Measurements from ENCODE around the gene EXOC6B. TPM values are rescaled to one million over a fixed set of nuclear protein-coding genes. Genes with fewer than 3 reads are reported as not detected.

Gene EXOC6B
- total and polyA plus RNA-seq, 10 of the 15 experiments (the other 5 are each of a cell fraction or from before 2014, with no cell fraction given) = 0.23 to 2.2 (median 1.2) TPM

DNA sequence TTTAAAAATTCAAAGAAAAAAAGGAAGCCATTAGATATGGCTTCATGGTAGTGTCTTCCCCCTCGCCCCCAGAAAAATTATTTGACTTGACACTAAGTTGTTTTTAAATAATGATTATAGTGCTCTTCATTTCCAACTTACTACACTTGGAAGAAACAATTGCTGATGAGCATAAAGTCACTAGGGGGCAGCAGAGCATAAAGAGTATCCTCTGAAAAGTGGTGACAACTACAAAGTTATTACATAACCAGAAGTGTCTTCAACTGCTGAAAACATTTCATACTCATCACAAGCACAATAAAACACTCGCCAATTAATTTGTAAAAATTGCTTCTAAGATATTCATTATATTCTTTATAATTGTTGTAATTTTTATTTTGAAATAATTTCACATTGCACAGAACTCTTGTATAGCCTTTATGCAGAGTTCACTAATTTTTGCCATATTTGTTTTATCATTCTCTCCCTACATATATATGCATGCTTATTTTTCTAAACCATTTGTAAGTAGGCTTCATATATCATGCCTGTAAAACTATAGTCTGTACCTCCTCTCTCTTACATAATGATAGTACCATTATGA lies 54.9 kb downstream of the EXOC6B start:
- Histone ChIP-seq H3K4me1 (ENCODE audit: control insufficient read depth, insufficient read depth, low read length) (no peaks in the 10 kb centered on the region), H3K9me3 (replicated peaks; ENCODE audit: control insufficient read depth, insufficient read depth, low read length) (no peaks in the 10 kb centered on the region), H3K79me2 (ENCODE audit: control insufficient read depth, insufficient read depth, low read length) (no peaks in the 10 kb centered on the region), H3K36me3 (ENCODE audit: control insufficient read depth in 2 of 2, insufficient read depth in 2 of 2, low read length in 1 of 2) (no peaks in the 10 kb centered on the region), H3K4me2 (ENCODE audit: control insufficient read depth, insufficient read depth) (no peak overlapping the region), H3K27me3 (replicated peaks in 1 of 2; ENCODE audit: control insufficient read depth in 2 of 2, insufficient read depth in 2 of 2, low read length in 1 of 2) (no peaks in the 10 kb centered on the region), H3K27ac (ENCODE audit: control insufficient read depth, insufficient read depth) (no peak overlapping the region), H2AFZ (ENCODE audit: control insufficient read depth, low read depth, low read length) (no peak overlapping the region), H4K20me1 (ENCODE audit: control insufficient read depth, insufficient read depth) (no peaks in the 10 kb centered on the region), H3K4me3 (no peak overlapping the region), H3K9ac (ENCODE audit: control insufficient read depth, insufficient read depth, low read length) (no peak overlapping the region)
- TF ChIP-seq NFXL1 (IDR thresholded peaks at IDR 0.05; ENCODE audit: borderline replicate concordance) (no peak), SPI1 (IDR thresholded peaks at IDR 0.05; ENCODE audit: borderline replicate concordance, insufficient read depth, low read depth, low read length) (no peak), SMC3 (IDR thresholded peaks at IDR 0.05; ENCODE audit: borderline replicate concordance, low read length) (peak; percentile 82), ASH2L (IDR thresholded peaks at IDR 0.05; ENCODE audit: borderline replicate concordance, low read depth) (no peak), ATF3 (IDR thresholded peaks at IDR 0.05; ENCODE audit: borderline replicate concordance, extremely low read depth, low read depth, low read length) (no peak), CTCF (IDR thresholded peaks at IDR 0.05 in 2 of 3, conservative IDR thresholded peaks at IDR 0.05 in 1 of 3; ENCODE audit: control insufficient read depth in 2 of 3, extremely low read depth in 1 of 3, insufficient read depth in 1 of 3, low read depth in 3 of 3, low read length in 3 of 3) (peak; percentile 62 to 87 (median 66)), IKZF1 (conservative IDR thresholded peaks at IDR 0.05) (no peak), RCOR1 (conservative IDR thresholded peaks at IDR 0.05; ENCODE audit: low read depth, low read length) (no peak), BCL11A (IDR thresholded peaks at IDR 0.05; ENCODE audit: low read depth, low read length) (no peak), JUND (IDR thresholded peaks at IDR 0.05; ENCODE audit: low read depth, low read length) (no peak), MEF2A (IDR thresholded peaks at IDR 0.05; ENCODE audit: insufficient read depth, low read depth, low read length) (no peak), RAD21 (IDR thresholded peaks at IDR 0.05; ENCODE audit: insufficient read depth, low read depth, low read length) (peak; percentile 95)
- TF ChIP-seq, protein P1, sequence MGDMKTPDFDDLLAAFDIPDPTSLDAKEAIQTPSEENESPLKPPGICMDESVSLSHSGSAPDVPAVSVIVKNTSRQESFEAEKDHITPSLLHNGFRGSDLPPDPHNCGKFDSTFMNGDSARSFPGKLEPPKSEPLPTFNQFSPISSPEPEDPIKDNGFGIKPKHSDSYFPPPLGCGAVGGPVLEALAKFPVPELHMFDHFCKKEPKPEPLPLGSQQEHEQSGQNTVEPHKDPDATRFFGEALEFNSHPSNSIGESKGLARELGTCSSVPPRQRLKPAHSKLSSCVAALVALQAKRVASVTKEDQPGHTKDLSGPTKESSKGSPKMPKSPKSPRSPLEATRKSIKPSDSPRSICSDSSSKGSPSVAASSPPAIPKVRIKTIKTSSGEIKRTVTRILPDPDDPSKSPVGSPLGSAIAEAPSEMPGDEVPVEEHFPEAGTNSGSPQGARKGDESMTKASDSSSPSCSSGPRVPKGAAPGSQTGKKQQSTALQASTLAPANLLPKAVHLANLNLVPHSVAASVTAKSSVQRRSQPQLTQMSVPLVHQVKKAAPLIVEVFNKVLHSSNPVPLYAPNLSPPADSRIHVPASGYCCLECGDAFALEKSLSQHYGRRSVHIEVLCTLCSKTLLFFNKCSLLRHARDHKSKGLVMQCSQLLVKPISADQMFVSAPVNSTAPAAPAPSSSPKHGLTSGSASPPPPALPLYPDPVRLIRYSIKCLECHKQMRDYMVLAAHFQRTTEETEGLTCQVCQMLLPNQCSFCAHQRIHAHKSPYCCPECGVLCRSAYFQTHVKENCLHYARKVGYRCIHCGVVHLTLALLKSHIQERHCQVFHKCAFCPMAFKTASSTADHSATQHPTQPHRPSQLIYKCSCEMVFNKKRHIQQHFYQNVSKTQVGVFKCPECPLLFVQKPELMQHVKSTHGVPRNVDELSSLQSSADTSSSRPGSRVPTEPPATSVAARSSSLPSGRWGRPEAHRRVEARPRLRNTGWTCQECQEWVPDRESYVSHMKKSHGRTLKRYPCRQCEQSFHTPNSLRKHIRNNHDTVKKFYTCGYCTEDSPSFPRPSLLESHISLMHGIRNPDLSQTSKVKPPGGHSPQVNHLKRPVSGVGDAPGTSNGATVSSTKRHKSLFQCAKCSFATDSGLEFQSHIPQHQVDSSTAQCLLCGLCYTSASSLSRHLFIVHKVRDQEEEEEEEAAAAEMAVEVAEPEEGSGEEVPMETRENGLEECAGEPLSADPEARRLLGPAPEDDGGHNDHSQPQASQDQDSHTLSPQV (IDR thresholded peaks at IDR 0.05) = no peak
- ChIA-PET SMC1A (ENCODE audit: uncharacterized antibody, unreplicated experiment) (interaction anchor here (1.0 to 2.2 kb wide), 4 partner anchors 85 to 92 kb away, joined by 4 to 8 read pairs (median 6); no protein-coding TSS in a partner anchor), RAD21 (ENCODE audit: unreplicated experiment) (interaction anchor here (1.4 kb wide), 1 partner anchor 93 kb away, joined by 3 read pairs; no protein-coding TSS in a partner anchor), POLR2A (no interaction called here), CTCF (interaction anchor here (0.6 to 2.5 kb wide), 9 partner anchors 10 to 202 kb away, joined by 3 to 52 read pairs (median 5); partner anchors contain the start of gene SPR)
- peak; percentile 56 for FAIRE-seq
- in situ Hi-C loops (cut with MboI) (loop anchor here (5.0 kb wide), 1 partner anchor 86 kb away; no protein-coding TSS in a partner anchor), intact Hi-C loops (cut with micrococcal nuclease; ENCODE audit: unreplicated experiment) (loop anchor here (1.0 kb wide), 2 partner anchors 88 to 117 kb away; no protein-coding TSS in a partner anchor)
- BruUV-seq (replicated peaks) = no TSS peak
- DNase-seq (ENCODE audit: low read depth, low spot score) = peak; percentile 37
- ATAC-seq = peak; percentile 76
- WGBS (ENCODE audit: insufficient coverage, insufficient replicate concordance, low lambda C conversion rate, missing lambda C conversion rate) = 0% methylated on average over 2 of the region's 2 CpGs

Data from GM12878 (cell line).